ENCODE data around the gene CDH23. TPM values are rescaled to one million over a fixed set of nuclear protein-coding genes. Genes with fewer than 3 reads are reported as not detected.

CDH23 gene
- polyA plus RNA-seq, 4 donors, result 0.75 to 2.0 (median 1.3) TPM

DNA sequence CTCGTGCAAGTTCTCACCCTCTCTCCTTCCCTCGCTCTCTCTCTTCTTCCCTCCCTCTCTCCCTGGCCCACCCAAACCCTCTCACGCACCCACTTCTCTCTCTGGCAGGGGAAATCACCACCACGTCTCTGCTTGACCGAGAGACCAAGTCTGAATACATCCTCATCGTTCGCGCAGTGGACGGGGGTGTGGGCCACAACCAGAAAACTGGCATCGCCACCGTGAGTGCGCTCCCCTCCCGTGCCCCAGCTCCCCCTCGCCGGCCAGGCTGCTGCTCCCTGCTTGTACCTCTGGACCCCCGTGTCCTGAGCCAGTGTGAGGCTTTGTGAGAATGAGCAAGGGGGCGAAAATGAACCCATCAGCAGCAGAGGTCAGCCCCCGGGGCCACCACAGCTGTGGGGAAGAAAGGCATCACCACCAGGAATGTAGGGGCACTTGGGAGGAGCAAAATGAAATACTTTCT is 297.4 kb downstream of the CDH23 start:
- no peak for DNase-seq (ENCODE audit: low read depth in 4 of 4, low spot score in 2 of 4)

GRCh38 chr10:71694567-71694968 is 297.8 kb downstream of the CDH23 start:
- no peak for DNase-seq (ENCODE audit: low read depth in 4 of 4, low spot score in 2 of 4)

- no peak for DNase-seq (ENCODE audit: low read depth in 4 of 4, low spot score in 2 of 4)
Observed at GRCh38 chr10:71695502-71696476, 299.1 kb downstream of the CDH23 start.

DNA sequence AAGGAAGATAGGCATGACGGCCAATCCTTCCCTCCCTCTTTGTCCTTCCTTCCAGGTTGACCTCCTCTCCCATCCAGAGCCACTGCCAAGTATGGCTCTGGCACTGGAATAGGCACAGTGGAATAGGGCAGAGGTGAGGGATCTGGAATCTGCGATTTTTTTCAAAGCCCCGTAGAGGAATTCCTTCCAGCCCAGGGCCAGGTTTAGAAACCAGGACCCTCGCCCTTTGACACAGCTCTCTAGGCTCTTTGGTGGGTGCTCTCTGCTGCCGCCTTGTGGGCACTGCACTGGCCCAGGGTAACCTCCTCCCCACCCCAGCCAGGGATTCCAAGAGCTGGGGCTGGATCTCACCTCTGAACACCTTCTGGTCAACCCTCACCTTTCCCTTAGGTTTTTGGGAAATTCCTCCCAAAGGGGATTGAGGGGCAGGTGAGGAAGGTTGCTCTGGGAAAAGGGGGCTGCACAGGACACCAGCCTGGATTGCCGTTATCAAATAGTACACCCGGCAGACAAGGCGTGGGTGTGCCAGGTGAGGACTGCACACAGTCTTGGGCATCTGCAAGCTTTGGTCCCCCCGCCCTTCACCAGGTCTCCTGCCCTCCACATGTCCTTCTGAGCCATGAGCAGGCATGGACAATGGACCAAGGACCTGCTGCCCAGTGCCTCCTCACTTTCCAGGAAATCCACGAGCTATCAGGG is 300.1 kb downstream of the CDH23 start:
- no peak for DNase-seq (ENCODE audit: low read depth in 4 of 4, low spot score in 2 of 4)

DNA sequence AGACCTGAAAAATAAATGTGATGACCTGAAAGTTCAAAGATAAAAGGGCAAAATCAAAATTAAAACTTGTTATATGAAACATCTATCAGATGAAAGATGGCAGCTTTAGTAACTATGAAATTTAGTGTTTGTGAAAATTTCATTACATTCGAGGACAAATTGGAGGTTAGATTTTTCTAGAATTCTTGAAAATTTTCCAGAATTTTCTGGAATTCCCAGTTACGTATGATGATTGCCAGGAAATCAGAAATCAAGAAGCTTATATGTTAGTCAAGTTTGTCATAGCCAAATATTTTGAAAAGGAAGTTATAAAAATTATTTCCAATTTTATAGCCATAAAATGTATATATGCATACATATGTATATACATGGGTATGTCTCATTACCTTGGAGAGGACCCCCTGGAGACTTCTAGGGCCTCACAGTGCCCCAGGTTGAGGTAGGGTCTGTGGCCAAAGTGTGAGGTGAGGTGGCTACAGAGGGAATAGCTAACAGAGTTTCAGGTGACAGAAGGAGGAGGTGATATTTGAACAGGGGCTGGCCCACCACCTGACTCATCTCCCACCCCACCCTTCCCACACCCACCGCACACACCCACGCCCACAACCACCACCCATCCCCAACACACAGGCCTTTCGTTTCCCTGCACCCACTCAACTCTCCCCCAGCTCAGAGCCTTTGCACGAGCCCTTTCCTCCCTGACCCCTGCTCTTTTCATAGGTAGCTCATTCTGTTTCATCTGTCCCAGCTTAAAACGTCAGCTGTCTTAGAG is 301.4 kb downstream of the CDH23 start:
- DNase-seq (ENCODE audit: low read depth in 4 of 4, low spot score in 2 of 4), result no peak

- DNase-seq (ENCODE audit: low read depth in 4 of 4, low spot score in 2 of 4), result no peak
Observed at GRCh38 chr10:71698737-71699136, 302.0 kb downstream of the CDH23 start.

- DNase-seq (ENCODE audit: low read depth in 4 of 4, low spot score in 2 of 4), result no peak
Observed at GRCh38 chr10:71700731-71701368, 304.1 kb downstream of the CDH23 start.

DNA sequence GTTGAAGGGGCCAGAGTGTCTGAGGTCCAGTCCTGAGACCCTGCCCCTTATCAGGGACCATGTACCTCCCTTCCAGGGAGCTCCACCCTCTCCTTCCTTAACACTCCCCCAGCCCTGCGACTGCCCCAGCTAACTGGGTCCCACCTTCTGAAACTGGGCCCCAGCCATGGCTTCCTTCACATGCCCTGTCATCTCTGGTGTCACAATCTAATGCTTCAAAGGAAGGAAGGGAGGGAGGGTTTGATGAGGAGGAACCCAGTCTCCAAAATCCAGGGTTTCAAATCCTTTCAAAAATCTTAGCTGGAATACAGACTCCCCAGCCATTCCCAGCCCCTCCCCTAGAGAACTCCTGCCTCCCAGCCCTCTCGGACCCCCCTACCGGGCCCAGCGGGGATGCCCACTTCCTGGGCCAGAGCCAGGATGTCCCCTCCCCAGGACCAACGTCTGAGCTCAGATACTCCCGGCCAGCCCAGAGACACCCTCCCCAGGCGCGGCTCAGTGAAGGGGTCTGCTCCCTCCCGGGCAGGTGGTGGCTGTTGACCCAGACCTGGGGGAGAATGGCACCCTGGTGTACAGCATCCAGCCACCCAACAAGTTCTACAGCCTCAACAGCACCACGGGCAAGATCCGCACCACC is 304.9 kb downstream of the CDH23 start:
- no peak for DNase-seq (ENCODE audit: low read depth in 4 of 4, low spot score in 2 of 4)

- no peak for DNase-seq (ENCODE audit: low read depth in 4 of 4, low spot score in 2 of 4)
Observed at GRCh38 chr10:71703577-71703976, 306.9 kb downstream of the CDH23 start.

- DNase-seq (ENCODE audit: low read depth in 4 of 4, low spot score in 2 of 4), result no peak
Observed at GRCh38 chr10:71704816-71705215, 308.1 kb downstream of the CDH23 start.

- no peak for DNase-seq (ENCODE audit: low read depth in 4 of 4, low spot score in 2 of 4)
Observed at GRCh38 chr10:71705582-71705981, 308.9 kb downstream of the CDH23 start.

- no peak for DNase-seq (ENCODE audit: low read depth in 4 of 4, low spot score in 2 of 4)
Observed at GRCh38 chr10:71706216-71707121, 309.7 kb downstream of the CDH23 start.

- DNase-seq (ENCODE audit: low read depth in 4 of 4, low spot score in 2 of 4), result no peak
Observed at GRCh38 chr10:71707240-71707789, 310.6 kb downstream of the CDH23 start.

- no peak for DNase-seq (ENCODE audit: low read depth in 4 of 4, low spot score in 2 of 4)
Observed at GRCh38 chr10:71708301-71708703, 311.6 kb downstream of the CDH23 start.

DNA sequence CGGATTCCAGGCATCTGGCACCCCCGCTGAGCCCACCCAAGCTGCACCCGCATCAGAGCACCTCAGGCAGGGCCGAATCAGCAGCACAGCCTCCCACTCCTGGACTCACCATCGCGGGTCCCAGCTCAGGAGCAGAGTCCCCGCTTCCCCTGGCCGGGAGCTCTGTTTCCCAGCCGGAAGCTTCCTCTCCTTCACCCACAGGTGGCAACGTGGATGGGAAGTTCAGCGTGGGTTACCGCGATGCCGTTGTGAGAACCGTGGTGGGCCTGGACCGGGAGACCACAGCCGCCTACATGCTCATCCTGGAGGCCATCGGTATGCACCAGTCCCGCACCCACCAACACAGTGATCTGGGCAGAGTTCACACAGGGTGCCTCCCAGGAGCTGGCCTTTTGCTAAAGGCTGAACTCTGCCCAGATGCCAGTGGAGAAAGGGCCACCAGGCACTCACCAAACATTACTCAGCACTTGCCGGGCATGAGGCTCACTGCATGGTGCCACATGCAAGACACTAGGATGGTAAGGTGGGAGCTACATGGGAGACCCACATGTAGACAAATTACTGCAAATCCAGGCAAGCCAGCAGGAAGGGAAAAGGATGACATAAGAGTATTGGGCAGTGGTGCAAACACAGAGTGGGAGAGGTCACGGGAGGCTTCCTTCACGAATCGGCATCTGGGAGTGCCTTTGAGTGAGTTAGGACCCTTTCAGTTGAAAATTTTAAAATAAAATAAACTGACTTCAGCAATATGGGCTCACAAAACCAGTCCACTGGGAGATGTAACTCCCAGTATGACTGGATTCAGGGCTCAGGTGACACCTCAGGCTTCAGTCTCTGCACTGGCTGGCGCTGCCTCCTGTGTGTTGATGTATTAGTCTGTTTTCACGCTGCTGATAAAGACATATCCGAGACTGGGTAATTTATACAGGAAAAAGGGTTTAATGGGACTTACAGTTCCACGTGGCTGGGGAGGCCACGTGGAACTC is 312.5 kb downstream of the CDH23 start:
- DNase-seq (ENCODE audit: low read depth in 4 of 4, low spot score in 2 of 4), result no peak

DNA sequence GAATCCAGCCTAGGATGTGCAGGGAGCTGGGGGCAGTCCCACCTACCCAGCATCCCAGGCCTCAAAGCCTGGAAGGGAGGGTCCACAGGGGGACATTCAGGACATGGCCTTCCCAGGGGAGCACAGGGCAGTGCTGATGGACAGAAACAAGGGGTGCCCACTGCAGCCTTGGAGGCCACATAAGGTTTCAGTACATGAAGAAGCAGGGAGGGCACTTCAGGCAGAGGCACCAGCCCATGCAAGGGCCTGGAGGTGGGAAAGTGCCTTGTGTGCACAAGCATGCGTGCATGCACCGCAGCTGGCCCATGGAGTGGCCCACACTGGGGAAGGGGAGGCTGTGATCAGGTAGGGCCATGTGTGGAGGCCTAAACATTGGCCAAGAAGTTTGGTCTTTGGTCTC is 313.8 kb downstream of the CDH23 start:
- no peak for DNase-seq (ENCODE audit: low read depth in 4 of 4, low spot score in 2 of 4)

DNA sequence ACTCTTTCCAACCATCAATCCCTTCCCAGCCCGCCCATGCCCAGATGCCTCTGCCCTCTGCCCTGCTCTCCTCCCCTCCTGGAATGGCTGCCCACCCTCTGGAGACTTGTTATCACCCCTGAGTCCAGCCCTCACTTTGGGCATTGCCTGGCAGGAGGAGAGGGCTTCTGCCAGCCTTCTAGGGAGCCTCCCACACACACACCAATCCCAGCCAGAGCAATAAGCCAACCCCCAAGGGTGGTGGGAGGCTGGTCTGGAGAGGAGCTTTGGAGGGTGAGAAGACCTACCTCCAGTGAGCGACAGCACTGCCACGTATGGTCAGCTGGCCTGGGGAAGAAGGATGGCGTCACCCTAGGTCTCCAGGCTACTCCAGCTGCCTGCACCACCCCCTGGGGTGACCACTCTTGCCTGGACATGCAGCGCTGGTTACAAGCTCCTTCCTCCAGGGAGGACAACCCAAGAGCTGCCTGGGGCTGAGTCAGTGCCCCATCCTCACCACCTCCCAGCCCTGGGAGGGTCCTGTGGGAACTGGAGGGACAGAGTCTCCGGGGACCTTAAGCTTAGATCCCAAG is 314.4 kb downstream of the CDH23 start:
- DNase-seq (ENCODE audit: low read depth in 4 of 4, low spot score in 2 of 4), result no peak
